Embryonic facial prominence (tissue), 1 donor: Measurements from ENCODE around the gene C17orf67.
A peak's percentile ranks its signal among the peaks of the same experiment; 100 is the strongest.

ENCODE experiments used
- DNase-seq: peaks from one replicate; pipeline ENCODE4 v3.0.0-alpha.2; 2016; ENCODE audit errors: extremely low spot score

Gene C17orf67

GRCh38 chr17:56808503-56808902 is 25.2 kb downstream of the C17orf67 start:
- DNase-seq = no peak

- DNase-seq = no peak
Observed at GRCh38 chr17:56807723-56808122, 26.0 kb downstream of the C17orf67 start.

GRCh38 chr17:56806949-56807348 is 26.8 kb downstream of the C17orf67 start:
- DNase-seq = no peak

- no peak for DNase-seq
Observed at GRCh38 chr17:56804454-56804853, 29.3 kb downstream of the C17orf67 start.

DNA sequence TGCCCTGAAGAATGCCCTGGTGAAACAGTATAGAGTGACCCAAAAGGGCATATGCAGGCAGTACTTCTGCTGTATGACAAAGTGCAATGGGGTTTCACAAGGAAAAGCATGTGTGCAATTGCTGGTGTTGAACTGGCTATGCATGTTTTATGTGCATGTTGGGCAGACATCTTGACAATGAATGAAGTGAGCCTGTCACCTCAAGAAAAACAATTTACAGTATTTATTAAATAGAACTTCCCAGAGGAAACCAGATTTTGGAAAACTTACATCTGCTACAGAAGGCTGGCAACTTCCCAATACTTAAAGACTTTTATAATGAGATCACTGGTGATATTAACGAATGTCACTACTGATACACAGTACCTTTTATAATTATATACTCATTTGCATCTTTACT is 30.6 kb downstream of the C17orf67 start:
- DNase-seq = no peak

DNA sequence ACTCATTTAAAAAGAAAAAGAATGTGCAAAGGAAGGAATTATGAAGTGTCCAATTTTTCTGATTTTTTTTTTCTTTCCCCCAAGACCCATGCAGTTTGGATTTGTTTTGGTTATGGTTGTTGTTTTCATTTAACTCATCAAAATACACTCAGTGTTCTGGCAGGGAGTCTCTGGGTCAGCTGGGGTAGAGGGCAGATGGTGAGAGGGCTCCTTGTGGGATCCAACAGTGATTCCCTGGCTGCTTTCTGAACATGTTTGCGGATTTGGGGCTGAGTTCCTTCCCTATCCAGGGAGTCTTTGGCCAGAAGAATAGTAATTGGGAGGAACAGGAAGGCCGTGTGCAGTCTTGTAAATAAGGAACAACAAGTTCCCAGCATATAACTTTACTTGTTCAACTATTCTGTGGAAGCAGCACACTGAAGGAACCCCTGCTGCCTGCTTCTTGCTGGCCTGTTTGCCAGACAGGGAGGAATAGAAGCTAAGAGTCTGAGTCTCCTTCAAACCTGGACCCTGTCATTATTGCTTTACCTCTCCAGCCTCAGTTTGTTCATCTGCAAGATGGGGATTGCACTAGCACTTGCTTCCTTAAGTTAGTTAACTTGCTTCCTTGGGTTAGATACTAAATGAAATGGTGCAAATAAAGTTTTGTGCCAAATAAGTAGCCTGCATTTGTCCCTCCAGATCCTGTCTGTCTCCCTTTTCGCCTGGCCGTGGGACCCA is 32.1 kb downstream of the C17orf67 start:
- no peak for DNase-seq

DNA sequence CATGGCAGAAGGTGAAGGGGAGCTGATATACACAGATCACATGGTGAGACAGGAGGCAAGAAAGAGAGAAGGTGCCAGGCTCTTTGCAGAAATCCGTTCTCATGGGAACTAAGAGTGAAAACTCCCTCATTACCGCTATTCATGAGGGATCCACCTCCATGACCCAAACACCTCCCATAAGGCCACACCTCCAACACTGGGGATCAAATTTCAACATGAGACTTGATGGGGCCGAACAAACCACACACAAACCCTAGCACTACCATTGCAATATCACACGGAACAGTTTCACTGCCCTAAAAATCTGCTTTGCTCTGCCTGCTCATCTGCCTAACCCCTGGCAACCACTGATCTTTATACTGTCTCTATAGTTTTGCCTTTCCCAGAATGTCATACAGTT is 34.8 kb downstream of the C17orf67 start:
- no peak for DNase-seq

DNA sequence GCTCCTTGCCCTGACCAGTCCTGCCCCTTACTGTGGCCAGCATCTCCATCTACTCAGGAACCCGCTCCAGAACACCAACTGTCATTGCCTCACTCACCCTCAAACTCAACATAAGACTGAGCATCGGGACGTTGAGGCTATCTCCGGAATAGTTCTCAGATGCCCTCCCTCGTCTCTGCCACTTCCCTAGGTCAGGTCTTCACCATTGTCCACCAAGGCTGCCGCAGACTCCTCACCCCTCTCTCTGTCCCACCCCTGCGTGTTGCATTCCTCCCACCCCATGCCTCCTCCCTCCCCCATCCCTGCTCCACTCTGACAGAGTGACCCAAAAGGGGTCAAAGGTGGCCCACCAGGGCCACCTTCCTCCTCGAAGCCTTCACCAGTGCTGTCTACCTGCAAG is 37.2 kb downstream of the C17orf67 start:
- no peak for DNase-seq

GRCh38 chr17:56795221-56795865 is 38.4 kb downstream of the C17orf67 start:
- DNase-seq = no peak

DNA sequence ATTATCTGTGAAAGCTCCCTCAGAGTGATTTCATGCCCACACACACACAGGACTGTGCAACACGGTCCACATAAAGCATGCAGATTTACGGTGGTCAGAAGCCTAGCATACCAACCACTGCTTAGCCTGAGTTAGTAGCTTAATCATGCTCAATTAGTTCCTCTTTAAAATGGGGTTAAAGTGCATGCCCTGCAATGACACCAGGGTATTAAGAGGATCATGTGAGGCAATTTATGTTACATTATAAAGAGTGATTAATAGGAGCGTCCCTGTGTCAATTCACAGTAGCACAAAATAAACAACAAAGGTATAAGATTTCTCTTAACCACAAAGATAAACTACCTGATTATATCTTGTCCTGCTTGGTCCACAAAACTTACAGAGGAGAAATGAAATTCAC is 39.8 kb downstream of the C17orf67 start:
- no peak for DNase-seq

DNA sequence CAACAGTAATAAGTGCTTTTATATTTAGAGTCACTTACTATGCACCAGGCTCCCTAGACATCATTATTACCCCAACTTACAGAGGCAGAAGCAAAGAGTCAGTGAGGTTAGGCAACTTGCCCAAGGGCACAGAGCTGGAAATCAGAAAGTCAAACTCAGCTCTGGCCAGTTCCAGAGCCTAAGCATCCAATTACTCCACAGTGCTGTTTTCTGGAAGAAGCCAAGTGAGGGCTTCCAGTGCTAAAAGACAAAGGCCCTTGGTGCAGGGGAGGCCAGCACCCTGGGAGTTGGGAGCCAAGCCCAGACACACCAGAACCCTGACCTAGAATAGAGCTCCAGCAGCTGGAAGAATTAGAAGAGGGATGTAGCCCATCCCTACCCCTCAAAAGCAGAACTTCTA is 40.2 kb downstream of the C17orf67 start:
- DNase-seq = no peak

GRCh38 chr17:56792267-56792666 is 41.5 kb downstream of the C17orf67 start:
- DNase-seq = no peak

- no peak for DNase-seq
Observed at GRCh38 chr17:56786989-56787482, 46.7 kb downstream of the C17orf67 start.

- DNase-seq = no peak
Observed at GRCh38 chr17:56785997-56786680, 47.6 kb downstream of the C17orf67 start.

DNA sequence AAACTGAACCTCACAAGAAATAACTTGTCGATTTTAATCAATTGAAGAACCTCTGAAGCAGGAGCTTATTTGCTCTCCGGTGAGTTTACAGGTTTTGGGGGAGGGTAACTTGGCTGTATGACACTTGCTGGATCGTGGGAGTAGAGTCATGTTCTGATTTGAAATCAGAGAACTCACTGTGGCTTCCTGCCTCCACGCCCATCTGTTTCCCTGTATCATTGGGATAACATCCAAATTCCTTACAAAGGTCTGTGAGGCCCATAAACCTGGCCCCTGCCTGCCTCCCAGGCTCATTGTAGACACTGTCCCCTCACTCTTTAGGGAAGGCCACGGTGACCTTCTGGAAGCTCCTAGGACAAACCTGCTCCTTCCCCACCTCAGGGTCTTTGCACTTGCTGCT is 48.3 kb downstream of the C17orf67 start:
- no peak for DNase-seq

DNA sequence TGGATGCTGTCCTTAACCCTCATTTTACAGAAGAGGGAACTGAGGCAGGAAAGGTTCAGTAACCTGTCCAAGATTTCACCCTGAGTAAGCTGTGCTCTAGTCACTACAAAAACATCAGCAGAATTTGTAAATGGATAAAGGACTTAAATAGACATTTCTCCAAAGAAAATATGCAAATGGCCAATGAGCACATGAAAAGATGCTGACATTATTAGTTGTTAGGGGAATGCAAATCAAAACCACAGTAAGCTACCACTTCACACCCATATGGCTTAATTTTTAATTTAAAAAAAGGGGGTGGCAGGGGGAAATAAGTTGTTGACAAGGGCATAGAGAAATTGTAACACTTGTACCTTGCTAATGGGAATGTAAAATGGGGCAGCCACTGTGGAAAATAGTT is 51.4 kb downstream of the C17orf67 start:
- DNase-seq = no peak

DNA sequence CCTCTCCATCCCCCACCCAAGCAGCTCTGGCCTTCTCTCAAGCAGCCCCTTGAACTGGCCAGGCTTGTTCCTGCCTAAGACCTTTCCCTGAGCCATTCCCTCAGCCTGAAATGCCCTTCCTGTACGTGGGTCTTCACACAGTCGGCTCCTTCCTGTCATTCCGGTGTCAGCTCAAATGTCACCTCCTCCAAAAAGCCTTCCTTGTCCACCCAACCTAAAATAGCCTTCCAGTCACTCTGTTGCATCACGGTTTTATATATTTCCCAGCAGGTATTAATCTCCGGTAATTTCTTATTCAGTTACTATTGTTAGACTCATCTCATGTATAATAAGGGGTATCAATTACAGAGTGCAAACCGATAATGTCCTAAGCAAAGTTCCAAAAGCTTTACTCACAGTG is 51.8 kb downstream of the C17orf67 start:
- no peak for DNase-seq

DNA sequence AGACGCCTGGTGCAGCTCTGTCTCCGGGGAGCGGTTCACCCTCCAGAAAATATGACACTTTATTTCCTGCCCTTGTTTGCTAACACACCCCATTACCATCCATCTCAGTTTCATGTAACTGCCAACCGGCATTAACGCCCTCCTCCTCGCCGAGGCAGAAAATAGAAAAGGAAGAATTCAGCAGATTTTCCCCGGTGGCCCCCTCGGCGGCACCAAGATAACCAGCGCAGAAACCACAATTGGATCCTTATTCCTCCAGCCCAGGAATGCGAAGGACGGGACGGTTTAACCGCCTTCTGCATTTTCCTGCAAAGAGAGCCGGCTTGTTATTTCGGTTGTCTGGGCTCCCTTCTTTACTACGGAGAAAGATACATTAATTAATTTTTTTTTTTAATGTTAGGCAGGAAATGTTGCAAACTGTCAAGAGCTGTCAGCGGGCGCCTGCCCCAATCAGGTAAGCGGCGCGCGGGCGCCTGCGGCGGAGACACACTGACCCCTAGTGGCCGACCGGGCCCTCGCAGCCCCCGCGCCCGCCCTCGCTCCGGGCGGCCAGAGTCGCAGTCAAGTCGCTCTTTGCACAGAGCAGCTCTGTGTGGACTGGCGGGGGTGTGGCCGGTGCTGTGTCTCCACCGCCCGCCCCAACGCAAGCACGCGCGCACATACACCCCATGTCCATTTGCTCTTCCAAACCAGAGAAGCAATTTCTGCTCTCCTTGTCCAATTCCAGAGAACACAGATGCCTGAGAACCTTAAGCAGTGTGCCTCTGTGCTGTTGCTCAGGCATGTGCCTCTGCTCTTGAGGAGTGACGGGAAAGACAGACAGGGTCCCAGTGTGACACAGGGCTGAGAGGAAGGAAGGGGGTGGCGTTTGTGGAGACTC is 53.6 kb downstream of the C17orf67 start:
- DNase-seq = peak; percentile 42

DNA sequence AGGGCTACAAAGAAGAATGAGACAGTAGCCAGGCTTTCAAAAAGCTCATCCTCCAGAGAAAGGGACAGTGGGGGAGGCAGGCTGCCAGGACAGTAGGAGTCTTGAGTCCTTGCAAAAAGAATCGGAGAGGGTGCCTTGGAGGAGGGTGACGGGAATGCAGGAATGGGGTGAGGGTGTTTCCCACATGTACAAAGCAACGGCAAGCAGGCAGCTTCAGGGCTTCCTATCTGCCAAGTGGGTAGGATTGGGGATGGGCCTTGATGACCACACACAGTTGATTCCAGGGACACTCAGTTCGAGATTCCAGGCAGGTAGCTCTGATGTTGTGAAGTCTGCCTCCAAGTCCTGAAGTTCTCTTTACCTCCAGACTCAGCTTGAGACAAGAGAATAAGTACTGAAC is 54.4 kb downstream of the C17orf67 start:
- DNase-seq = no peak

DNA sequence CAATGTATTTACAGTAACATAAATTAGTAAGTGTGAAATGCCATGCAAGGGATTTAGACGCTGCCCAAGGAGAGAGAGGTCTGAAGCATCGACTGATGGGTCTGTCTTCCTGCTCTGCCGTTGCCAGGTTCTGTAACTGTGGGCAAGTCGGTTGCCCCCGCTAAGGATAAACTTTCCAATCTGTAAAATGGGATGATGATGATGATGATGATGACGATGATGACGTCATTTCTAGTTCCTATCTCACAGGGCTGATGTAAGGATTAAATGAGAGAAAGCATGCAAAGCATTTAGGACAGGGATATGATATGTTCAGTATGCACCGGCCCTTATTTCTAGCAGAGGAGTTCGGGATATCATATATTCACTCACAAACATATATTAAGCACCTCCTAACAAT is 54.8 kb downstream of the C17orf67 start:
- DNase-seq = no peak

GRCh38 chr17:56777859-56778258 is 55.9 kb downstream of the C17orf67 start:
- DNase-seq = no peak

DNA sequence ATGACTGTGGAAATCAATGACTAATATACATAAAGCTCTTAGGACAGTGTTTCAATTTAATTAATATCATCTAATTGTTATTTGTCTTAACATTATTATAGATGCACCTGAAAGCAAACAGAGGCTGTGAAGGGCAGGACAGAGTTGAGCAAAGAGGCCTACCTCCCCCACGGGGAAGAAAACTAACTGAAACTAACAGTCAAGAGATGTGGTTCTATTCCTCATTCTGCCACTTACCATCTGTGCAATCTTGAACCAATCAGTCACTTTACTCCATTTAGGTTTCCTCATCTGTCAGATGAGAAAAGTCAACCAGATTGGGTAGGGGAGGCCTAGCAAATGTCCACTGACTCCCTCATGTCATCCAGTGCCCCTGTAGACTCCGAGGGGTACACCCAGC is 59.1 kb downstream of the C17orf67 start:
- no peak for DNase-seq
